Measurements from ENCODE around the gene PRKG2.

Gene PRKG2

DNA sequence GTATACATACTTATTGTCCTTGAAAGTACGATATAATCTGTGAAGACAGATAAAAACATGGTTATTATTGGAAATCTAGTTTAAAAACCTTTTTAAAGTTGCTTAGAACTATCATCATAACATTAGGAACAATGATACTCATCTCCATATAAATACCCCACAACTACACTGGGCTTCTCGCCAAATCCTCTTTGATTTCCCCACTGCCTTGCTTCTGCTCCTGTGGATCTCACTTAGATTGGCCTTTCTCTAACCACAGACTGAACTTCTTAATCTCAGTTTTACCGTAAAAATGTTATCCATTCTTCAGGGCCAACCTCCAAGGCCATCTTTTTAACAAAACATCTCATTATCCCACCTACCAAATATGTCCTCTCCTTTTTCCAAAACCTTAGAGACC, 77.6 kb downstream of the PRKG2 start:
- TF ChIP-seq, protein P1, sequence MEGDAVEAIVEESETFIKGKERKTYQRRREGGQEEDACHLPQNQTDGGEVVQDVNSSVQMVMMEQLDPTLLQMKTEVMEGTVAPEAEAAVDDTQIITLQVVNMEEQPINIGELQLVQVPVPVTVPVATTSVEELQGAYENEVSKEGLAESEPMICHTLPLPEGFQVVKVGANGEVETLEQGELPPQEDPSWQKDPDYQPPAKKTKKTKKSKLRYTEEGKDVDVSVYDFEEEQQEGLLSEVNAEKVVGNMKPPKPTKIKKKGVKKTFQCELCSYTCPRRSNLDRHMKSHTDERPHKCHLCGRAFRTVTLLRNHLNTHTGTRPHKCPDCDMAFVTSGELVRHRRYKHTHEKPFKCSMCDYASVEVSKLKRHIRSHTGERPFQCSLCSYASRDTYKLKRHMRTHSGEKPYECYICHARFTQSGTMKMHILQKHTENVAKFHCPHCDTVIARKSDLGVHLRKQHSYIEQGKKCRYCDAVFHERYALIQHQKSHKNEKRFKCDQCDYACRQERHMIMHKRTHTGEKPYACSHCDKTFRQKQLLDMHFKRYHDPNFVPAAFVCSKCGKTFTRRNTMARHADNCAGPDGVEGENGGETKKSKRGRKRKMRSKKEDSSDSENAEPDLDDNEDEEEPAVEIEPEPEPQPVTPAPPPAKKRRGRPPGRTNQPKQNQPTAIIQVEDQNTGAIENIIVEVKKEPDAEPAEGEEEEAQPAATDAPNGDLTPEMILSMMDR (IDR thresholded peaks at IDR 0.05; ENCODE audit: low read depth, low read length) = no peak
- H3K4me3 ChIP-seq (ENCODE audit: low read depth, low read length) = no peak overlapping the region

DNA sequence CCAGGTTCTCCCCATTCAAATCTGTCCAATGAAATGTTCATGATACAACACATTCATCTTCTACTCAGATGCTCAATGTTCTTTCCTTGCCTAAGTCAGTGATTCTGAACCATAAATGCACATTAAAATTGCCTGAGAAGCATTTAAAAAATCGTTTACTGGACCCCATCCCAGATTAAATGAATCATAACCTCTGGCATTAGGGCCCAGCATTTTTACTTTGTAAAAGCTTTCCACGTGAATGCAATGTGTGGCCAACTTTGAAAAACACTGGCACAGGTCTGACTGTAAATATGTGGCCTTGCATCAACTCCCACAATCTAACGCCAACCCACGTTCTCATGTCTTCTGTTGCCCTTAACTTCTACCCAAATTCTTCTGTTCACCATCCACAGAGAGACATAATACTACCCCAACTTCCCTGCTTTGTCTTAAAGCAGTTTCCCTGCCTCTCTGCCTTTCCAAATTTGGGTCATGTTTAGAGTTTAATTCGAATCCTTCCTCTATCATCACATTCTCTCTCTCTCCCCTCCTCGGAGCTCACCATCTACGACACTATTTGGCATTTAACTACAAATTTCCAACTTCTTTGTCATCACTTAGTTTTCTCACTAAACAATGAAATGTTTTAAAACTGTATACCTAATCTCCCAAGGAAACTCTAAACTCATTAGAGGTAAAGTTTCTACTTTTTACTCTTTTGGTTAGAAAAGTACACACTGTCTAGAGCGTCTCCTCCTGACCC, 78.7 kb downstream of the PRKG2 start:
- TF ChIP-seq, protein P1 (IDR thresholded peaks at IDR 0.05; ENCODE audit: low read depth, low read length) = no peak
- no peak overlapping the region for H3K4me3 ChIP-seq (ENCODE audit: low read depth, low read length)

DNA sequence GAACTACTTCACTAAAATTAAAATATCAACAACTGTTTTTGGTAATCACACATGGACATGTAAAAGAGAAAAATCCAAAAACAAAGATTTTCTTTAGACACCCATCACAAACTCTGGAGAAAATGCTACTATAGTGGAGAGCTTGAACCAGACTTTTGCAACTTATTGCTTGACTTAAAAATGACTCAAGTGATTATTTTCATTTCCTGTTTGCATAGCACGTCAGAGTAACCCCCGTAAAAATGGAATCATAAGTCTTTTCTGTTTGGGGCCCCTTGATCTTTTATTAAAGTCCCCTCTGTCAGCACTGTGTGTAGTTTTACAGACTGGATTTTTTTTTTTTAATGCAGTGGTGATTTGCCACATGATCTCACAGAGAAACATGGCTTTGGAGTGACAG, 79.5 kb downstream of the PRKG2 start:
- TF ChIP-seq, protein P1 (IDR thresholded peaks at IDR 0.05; ENCODE audit: low read depth, low read length) = no peak
- H3K4me3 ChIP-seq (ENCODE audit: low read depth, low read length) = no peak overlapping the region

DNA sequence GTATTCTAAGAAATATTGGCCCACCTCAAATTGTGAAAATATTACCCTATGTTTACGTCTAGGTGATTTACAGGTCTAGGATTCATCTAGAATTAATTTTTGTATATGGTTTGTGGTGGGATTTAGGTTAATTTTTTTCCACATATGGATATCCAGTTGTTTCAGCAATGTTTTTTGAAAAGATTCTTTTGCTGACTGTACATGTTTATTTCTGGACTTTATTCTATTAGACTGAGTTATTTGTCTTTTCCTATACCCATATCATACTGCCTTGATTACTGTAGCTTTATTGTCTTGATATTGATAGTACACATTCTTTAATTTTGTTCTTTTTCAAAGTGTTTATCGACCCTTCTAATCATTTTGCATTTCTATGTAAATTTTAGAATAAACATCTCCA, 83.5 kb downstream of the PRKG2 start:
- no peak overlapping the region for H3K4me3 ChIP-seq (ENCODE audit: low read depth, low read length)
- TF ChIP-seq, protein P1 (IDR thresholded peaks at IDR 0.05; ENCODE audit: low read depth, low read length) = no peak

DNA sequence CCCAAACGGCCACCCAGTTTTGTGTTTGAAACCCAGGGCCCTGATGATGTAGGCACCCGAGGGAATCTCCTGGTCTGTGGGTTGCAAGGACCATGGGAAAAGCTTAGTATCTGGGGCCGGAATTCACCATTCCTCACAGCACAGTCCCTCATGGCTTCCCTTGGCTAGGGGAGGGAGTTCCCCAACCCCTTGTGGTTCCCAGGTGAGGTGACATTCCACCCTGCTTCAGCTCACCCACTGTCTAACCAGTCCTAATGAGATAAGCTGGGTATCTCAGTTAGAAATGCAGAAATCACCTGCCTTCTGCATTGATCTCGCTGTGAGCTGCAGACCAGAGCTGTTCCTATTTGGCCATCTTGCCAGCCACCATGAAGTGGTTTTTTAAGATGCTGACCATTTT, 84.0 kb downstream of the PRKG2 start:
- TF ChIP-seq, protein P1 (IDR thresholded peaks at IDR 0.05; ENCODE audit: low read depth, low read length) = no peak
- H3K4me3 ChIP-seq (ENCODE audit: low read depth, low read length) = no peak overlapping the region

DNA sequence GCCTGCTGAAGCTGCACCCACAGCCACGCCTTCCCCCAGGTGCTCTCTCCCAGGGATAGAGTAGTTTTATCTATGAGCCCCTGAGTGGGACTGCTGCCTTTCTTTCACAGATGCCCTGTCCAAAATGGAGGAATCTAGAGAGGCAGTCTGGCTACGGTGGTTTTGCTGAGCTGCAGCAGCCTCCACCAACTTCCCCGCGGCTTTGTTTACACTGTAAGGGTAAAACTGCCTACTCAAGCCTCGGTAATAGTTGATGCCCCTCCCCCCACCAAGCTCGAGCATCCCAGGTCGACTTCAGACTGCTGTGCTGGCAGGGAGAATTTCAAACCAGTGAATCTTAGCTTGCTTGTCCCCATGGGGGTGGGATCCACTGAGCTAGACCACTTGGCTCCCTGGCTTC, 84.5 kb downstream of the PRKG2 start:
- H3K4me3 ChIP-seq (ENCODE audit: low read depth, low read length) = no peak overlapping the region
- TF ChIP-seq, protein P1 (IDR thresholded peaks at IDR 0.05; ENCODE audit: low read depth, low read length) = no peak

DNA sequence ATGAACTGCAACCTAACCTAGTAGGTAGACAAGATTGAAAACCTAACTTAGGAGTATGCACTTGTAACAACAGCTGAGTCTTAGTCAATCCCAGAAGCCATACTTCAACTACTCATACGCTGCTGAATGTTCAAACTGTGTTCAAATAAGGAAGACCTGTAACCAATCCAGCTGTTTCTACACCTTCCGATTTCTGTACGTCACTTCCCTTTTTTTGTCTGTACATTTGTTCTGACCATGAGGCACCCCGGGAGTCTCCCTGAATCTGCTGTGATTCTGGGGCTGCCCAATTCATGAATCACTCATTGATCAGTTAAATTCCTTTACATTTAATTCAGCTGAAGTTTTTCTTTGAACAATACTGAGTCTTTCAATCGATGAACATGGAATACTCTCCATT, 95.0 kb downstream of the PRKG2 start:
- TF ChIP-seq, protein P1 (IDR thresholded peaks at IDR 0.05; ENCODE audit: low read depth, low read length) = no peak
- no peak overlapping the region for H3K4me3 ChIP-seq (ENCODE audit: low read depth, low read length)

Measured in WI38 (cell line).